ENCODE measurements around the gene GRIFIN.

The GRIFIN gene

DNA sequence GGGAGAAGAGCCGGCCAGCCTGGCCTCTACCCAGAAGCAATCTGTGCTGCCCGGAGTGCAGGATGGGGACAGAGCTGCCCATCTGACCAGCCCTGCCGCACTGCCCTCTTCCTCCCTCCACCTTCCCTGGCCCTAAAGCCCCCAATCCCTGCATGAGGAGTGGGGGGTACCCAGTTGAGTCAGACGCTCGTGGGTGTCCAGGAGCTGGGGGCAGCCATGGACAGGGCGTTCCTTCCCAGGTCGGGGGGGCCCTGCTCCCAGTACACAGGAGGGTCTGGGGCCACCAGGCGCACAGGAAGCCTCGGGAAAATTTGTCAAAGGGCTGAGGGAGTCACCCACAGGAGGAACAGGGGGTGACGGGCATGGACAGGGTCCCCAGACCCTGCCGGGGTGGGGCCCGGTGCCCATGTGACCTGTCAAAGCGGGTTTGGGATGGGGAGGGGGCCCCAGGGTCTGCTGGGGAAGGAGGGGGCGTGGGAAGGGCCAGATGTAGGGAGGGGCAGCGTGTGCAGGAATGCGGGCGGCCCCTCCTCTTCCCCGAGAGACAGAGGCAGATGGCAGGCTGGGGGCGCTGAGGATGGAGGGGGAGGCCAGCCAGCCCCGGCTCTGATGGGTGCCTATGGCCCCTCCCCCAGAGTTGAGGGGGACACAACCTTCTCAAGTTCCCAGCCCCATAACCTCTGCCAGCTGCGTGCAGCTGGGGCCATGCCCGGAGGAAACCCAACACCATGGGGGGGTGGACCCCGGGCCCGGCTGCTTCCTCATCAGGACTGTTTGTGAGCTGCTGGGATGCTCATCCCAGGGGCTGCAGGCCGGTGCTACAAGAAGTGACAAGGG, 21.5 kb upstream of the GRIFIN start:
- DNase-seq: no peak

DNA sequence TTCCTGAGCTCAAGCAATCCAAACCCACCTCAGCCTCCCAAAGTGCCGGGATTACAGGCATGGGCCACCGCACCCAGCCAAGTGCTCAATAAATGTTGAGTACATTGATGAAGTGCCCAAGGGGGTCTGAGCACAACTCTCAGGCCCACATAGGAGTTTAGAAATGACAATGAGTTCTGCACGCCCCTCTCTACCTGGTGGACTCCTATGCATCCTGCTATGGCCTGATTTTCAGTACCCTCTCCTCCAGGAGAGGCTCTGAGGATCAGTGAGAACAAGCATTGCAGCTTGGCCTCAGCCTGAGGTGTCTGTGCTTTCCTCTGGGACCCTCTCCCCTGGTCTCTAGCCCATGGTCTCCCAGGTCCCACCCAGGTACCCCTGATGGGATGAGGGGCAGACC, 20.9 kb upstream of the GRIFIN start:
- no peak for DNase-seq

DNA sequence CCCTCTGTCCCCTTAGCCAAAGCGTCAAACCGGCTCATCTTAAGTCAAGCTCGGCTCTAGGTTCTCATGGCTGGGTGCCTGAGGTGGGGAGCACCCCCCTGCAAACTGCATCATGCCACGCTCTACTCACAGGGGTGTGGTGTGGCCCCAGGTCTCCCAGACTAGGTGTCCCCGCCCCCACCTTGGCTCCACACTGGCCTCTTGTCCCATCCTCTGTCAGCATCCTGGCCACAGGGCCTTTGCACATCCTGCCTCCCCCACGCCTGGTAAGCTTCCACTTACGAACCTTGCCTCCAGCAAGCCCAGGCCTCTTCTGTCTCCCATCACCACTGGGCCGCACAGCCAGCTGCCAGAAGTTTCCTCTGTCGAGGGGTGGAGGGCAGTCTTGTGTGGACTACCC, 20.2 kb upstream of the GRIFIN start:
- no peak for DNase-seq

DNA sequence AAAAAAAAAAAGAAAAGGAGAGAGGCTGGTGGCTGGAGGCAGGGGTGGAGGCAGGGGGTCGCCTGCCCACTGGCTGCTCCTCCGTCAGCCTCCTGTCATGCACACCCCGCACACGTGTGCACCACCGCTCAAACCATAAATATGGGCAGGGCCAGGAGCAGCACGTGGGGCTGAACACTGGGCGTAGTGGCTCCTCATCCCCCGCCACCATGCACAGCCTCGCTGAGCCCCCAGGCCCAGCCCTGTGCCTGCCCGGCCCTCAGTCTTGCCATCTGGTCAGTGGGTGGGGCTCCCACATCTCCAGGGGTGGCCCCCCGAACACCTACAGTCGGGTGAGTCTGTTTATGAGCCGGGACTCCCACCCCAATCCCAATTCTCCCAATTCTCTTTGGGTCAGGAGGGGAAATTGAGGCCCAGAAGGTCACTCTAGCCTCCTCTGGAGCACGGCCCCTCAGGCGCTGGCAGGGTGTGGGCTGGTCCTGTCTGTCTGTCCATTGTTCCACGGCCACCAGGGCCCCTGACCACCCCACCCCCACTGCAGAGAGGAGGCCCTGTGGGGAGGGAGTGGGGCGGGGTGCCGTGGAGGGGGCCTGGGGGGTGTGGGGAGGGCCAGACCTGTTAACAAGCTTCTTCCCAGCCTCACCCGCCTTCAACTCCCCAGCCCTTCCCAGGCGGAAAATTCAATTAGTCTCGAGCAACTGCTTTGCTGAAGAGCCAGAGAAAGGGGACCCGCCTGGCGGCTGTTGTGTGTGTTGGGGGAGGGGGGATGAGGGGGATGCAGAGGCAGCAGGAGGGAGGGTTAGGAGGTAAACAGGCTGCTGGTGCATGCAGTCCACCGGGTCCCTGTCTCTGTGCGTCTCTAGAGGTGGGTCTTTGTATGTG, 19.5 kb upstream of the GRIFIN start:
- no peak for DNase-seq

DNA sequence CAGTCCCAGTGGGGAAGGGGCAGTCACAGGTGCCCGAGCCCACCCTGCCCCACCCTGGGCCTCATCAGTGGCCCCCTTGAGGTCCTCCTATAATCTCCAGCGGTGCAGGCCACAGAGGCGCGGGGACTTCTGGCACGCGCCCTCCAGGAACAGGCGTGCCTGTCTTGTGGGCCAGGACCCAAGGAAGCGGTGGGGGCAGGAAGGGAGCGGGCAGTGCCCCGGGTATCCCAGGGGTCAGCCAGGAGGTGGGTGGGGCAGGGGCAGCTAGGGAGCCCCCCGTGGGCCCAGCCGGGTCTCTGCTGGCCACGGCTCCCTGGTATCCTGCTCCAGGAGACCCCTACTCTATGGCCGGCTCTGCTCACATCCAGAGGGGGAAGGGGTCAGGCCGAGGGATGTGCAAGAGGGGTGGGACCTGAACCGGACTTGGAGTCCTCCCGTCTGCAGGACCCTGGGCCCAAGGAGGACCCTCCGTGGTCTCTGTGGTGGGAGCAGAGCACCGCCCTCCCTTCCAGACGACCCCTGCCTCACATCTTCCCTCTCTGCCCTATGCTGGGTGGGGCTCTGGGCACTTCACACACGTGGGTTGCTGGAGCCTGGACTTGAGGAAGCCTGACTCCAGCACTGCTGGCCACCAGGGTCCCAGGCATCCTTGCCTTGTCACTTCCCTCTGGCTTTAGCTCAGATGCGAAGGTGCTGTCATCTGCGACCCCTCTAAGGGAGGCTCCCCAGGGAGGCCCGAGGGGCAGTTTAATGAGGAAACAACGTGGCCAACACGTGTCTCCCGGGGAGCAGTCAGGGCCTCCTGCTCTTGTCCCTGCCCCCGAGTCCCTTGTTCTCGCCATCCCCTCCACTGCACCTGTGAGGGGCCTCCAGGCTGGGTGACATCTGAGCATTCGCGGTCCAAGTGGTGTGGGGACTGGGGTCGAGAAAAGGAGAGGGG, 18.3 kb upstream of the GRIFIN start:
- DNase-seq: no peak

DNA sequence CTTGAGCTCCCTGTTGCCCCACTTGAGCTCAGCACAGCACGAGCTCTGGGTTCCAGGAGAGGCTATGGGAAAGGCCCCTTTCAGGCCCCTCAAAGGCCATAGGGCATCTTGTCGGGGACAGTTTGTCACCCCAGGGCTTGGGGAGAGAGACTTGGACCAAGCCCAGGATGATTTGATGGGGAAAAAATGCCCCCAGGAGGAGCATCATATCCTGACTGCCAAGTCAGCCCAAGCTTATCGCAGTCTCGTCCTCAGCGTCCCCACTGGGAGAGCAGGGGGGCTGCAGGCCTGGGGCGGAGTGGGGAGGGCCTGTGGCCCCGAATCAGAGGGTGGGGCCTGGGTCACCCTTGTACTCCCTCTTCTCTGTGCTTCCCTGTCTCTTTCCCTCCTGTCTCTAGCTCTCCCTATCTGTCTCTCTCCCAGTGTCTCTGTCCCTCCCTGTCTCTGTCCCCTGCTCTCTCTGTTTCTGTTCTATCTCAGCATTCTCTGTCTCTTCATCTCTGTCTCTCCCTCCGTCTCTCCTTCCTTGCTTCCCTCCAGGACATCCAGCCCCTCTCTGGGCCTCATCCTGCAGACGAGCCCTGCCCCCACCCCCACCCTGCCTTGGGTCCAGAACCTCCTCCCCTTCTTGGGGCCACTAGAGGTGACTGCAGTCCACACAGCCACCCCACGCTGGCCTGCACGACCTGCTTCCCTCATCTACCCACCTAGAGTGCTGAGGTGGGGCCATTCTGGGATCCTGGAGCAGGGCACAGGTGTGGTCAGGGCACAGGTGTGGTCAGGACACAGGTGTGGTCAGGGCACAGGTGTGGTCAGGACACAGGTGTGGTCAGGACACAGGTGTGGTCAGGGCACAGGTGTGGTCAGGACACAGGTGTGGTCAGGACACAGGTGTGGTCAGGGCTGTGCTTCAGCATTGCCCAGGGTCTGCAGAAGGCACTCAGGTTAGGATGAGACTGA, 17.3 kb upstream of the GRIFIN start:
- no peak for DNase-seq

DNA sequence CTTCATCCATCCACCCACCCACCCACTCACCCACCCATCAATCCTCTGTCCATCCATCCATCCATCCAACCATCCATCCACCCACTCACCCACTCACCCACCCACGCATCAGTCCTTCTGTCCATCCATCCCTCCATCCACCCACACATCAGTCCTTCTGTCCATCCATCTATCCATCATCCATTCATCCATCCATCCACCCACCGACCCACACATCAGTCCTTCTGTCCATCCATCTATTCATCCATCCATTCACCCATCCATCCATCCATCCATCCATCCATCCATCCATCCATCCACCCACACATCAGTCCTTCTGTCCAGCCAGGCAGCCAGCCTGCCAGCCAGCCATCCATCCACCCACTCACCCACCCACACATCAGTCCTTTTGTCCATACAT, 15.8 kb upstream of the GRIFIN start:
- no peak for DNase-seq

DNA sequence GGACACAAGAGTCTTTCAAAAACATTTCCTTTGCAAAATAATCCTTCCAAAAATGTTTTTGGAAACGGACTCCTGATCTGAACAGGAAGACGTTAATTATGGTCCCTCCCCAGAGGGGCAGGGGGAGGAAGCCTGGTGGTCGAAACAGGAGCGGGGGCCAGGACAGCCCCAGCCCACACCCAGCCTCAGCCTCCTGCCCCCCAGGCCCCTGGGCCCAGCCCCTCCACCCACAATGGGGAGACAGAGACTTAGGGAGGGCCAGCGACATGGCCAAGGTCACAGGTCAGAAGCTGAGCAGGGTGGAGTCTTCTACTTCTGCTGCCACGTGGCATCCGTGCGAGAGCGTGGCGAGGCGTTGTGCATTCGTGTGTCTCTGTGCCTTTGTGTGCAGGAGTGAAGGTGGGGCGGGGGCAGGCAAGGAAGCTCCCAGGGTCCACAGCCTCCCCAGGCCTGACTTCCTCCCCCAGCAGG, 14.0 kb upstream of the GRIFIN start:
- DNase-seq: no peak

DNA sequence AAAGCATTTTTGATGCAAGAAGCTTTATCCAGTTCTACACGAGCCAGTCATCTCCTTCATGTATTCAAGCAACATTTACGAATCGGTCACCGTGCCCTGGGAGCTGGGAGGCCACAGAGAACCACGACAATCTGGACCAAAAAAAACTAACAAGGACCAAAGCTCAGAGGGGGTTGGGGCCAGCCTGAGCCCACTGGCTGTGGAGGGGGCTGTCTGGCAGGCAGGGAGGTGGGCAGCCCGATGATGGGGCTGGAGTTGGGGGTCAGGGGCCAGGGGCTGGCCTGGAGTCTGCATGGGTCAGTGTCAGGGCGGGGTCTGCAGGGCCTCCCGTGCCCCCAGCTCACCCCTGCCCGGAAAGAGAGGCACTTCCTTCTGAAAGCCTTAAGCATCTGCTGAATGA, 12.5 kb upstream of the GRIFIN start:
- no peak for DNase-seq

DNA sequence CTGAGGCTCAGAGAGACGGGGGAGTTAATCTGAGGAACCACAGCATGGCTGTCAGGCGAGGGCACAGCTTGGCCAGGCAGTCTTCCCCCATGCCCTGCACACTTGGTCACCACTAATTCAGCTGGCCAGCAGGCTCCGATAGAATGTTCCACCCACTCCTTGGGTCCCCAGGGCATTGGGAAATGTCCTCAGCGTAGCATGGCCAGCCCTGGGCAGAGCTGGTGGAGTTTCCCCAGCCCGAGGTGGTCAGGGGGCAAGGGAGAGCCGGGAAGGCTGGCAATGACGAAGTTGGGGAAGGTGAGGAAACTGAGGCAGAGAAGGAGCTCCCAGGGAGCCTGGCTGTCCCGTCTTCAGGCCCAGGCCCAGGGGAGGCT, 12.1 kb upstream of the GRIFIN start:
- no peak for DNase-seq

DNA sequence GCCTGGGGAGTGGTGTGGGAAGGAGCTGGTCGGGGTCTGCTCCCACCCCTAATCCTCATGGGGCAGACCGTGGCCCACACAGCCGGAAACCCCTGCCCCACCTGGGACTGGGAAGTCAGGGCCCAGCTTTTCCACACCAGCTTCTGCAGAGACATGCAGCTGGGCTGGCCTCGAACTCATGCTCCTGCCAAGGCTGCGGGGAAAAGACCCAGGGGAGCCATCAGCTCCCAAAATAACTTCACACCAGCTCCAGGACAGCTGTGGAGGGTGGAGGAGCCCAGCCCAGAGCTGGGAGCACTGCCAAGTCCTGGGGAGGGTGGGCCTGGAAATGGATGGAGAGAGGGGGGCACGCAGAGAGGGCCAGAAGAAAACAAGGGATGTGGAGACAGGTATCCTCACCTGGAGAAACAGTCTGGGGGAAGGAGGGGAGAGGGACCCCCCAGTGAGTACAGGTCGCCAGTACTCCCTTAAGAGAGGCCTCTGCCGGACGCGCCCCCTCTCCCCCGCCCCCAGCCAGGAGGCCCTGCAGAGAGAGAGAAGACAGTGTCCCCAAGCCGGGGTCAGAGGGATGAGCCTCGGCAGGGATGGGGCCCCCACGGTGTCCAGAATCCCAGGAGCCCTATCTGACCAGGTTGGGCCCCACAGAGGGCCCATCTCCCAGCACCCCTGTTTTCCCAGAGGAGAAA, 11.5 kb upstream of the GRIFIN start:
- no peak for DNase-seq

DNA sequence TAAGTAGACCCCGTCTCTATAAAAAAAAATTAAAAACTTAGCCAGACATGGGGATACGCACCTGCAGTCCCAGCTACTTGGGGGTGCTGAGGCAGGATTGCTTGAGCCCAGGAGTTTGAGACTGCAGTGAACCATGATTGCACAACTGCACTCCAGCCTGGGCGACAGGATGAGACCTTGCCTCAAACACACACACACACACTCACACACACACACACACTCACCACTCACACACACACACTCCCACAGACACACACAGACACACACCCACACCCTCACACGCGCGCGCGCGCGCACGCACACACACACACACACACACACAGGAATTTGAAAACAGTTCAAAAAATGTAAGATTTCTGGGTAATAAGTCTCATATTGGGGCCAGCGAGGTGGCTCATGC, 8.7 kb upstream of the GRIFIN start:
- no peak for DNase-seq

DNA sequence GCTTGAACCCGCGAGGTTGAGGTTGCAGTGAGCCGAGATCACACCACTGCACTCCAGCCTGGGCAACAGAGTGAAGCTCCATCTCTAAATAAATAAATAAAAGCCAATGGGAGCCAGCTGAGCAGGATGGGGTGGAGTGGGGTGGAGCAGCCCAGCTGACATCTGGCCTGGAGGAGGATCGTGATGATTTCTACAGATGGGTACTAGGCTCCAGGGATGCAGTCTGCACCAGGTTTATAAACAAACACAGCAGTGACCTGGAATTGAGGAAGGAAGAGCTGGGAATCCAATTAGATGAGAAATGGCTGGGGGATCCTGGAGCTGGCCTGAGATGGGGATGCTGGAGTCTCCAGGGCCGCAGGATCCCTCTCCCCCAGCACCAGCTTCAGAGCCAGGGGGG, 7.3 kb upstream of the GRIFIN start:
- no peak for DNase-seq

DNA sequence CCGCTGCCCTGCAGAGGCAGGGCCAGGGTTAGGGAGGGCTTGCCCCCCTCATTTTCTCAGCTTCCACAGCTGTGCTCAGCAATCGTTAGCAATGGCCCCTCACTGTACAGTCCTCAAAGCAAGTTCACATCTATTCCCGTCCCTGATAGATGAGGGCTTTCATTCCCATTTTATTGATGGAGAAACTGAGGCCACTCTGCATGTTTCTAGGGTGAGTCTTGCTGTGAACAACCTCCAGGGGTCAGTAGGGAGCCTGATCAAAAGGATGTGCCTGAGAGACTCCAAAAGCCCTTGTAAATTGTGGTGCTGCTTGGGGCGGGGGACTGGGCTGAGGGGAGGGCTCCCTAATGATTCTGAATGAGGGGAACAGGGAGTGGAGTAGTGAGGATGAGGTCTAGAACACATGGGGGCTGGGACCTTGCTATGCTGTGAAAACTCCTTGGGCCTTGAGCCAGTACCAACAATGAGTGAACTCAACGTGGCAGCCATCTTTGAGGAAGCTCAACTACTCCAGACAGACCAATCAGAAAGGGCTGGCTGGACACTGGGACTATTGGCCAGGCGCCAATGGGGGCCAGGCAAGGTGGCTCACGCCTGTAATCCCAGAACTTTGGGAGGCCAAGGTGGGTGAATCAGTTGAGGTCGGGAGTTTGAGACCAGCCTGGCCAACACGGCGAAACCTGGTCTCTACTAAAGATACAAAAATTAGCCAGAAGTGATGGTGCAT, 6.7 kb upstream of the GRIFIN start:
- no peak for DNase-seq

DNA sequence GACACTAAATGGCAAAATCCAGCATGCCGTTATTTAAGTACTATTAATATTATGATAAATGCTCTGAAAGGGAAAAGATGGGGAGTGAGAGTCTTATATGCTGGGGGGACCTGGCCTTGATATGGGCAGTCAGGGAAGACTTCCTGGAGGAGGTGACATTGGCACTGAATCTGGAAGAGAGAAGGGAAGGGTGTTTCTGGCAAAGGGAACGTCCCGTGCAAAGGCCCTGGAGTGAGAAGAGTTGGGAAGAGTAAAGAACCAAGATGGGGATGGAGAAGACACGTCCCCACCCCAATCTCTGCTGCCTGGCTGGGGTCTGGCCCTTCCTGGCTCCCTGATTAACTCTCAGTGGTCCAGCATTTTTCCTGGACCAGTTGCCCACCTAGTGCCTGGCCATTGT, 5.0 kb upstream of the GRIFIN start:
- DNase-seq: no peak

DNA sequence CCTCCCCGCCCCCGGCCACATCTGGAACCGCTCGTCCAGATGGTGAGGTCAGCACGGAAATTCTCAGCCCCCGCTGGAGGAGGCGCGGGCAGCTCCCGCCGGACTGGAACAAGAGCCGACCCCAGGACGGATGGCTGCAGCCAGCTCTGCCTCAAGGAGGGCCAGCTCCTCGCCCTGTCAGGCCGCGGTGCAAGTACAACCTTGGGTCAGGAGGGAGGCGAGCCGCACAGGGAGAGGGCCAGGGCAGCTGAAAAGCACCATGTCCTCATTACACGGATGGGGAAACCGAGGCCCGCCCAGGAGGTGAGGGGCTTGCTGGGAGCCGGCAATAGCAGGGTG, 3.8 kb upstream of the GRIFIN start:
- no peak for DNase-seq

DNA sequence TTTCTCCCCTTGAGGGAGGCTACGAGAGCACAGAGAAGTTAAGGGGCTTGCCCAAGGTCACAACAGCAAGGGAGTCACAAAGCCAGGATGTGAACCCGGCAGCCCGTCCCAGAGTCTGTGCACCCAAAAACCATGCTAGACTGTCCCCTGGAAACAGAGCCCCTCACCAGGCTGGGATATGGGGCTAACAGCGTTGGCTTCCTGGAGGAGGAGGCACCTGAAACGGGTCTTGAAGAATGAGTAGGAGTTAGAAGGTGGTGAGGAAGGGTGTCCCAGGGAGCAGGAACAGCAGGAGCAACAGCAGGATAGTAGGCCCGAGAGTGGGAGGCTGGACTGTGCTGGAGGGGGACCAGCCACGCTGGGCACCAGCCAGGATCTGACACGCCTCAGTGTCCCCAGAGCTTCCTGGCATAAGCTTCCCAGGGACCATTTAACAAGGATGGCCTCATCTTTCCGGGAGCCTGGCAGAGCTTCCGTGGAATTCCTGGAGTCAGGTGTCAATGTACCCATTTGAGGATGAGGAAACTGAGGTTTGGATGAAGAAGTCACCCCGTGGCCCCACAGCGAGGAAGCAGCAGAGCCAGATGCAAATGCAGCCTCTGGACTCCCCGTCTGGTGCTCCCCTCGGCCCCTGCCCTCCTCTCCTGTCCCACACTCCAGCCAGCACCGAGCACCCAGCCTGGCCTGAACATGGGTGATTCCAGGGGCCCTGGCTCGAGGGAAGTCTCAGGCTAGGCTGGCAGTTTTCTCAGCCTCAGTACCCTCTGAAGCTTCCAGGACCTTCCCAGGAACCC, 3.3 kb upstream of the GRIFIN start:
- DNase-seq: no peak

DNA sequence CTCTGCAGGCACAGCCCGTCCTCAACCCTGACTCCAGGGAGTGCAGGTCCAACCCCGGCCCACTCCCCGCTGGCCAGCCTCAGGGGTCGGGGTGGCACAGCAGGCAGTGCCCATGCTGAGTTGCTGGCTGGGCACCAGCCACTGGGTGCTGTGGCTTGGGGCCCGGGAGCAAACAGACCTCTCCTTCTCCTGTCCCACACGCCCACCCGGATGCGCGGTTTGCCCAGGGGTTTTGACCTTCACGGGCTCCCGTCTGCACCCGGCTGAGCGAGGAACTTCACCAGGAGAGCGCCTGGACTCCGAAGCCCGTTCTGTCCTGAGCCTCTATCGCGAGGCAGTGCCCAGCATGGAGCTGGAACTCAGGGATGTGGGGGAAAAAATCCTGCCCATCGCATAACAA, 2.6 kb upstream of the GRIFIN start:
- DNase-seq: no peak

DNA sequence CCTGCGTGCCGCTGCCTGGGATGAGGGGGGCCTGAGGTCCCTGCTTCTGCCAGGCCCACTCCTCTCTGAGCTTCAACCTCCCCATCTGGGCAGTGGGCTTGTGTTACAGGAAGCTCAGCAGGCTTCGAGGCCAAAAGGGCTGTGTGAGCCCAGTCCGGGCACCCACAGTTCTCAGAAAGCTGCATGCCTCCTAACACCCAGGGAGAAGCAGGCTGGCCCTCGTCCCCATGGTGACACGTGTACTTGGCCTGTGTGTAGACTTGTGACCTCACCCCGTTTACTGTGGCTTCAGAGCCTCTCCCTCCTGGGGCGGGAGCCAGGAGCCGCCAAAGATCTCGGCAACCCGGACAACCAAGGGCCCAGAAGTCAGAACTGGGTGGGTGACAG, 2.2 kb upstream of the GRIFIN start:
- no peak for DNase-seq
